Measurements from ENCODE around the gene TUBB2B.

- TF ChIP-seq, protein P1, sequence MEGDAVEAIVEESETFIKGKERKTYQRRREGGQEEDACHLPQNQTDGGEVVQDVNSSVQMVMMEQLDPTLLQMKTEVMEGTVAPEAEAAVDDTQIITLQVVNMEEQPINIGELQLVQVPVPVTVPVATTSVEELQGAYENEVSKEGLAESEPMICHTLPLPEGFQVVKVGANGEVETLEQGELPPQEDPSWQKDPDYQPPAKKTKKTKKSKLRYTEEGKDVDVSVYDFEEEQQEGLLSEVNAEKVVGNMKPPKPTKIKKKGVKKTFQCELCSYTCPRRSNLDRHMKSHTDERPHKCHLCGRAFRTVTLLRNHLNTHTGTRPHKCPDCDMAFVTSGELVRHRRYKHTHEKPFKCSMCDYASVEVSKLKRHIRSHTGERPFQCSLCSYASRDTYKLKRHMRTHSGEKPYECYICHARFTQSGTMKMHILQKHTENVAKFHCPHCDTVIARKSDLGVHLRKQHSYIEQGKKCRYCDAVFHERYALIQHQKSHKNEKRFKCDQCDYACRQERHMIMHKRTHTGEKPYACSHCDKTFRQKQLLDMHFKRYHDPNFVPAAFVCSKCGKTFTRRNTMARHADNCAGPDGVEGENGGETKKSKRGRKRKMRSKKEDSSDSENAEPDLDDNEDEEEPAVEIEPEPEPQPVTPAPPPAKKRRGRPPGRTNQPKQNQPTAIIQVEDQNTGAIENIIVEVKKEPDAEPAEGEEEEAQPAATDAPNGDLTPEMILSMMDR (IDR thresholded peaks at IDR 0.05) = no peak
- TF ChIP-seq POLR2A (IDR thresholded peaks at IDR 0.05) = no peak
Measured at GRCh38 chr6:3252861-3253596, 25.6 kb upstream of the TUBB2B start.

Data from uterus (tissue), 2 donors.